ENCODE measurements around the gene ZFP92.

DNA sequence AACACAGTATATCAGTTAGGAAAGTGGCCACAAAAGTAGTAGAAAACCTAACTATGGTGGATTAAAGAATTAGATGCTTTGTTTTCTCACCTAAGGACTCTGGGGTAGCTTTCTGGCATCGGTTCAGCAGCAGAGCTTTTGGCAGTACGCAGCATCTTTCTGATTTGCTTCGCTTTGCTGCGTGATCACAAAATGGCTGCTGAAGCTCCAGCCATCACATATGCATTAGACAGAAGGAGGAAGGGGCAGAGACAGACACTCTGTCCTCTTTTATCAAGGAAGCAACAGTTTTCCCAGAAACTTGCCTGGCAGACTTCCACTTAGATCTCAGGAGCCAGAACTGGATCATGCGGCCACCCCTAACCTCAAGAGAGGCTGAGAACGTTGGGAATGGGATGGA lies 19.5 kb downstream of the ZFP92 start:
- TF ChIP-seq CTCF (IDR thresholded peaks at IDR 0.05) (no peak), POLR2AphosphoS5 (IDR thresholded peaks at IDR 0.05) (no peak)

All from prostate gland (tissue), 2 donors.